Colonic mucosa (tissue), 4 donors: ENCODE results near the gene MLLT10. TPM values are rescaled to one million over a fixed set of nuclear protein-coding genes. Genes with fewer than 3 reads are reported as not detected.

Experiments used
- DNase-seq: peaks from one replicate; pipeline ENCODE4 v3.0.0-alpha.2; 2020
- H3K27ac ChIP-seq: fragments of 200-600 bp; one replicate; pipeline ENCODE4 v1.8.0; 2021
- H3K27me3 ChIP-seq: fragments of 200-600 bp; one replicate; pipeline ENCODE4 v1.8.0; 2021
- H3K36me3 ChIP-seq: fragments of 200-600 bp; one replicate; pipeline ENCODE4 v1.8.0; 2021
- H3K4me1 ChIP-seq: fragments of 200-600 bp; one replicate; pipeline ENCODE4 v1.8.0; 2021; ENCODE audit warnings: mild to moderate bottlenecking
- H3K4me3 ChIP-seq: fragments of 200-600 bp; one replicate; pipeline ENCODE4 v1.8.0; 2021
- H3K9ac ChIP-seq, 2 donors: one replicate each; pipeline ENCODE4 v1.7.0; 2013; ENCODE audit warnings: control low read depth in 2 of 2, low read depth in 2 of 2, low read length in 2 of 2
- H3K9me3 ChIP-seq: fragments of 200-600 bp; one replicate; pipeline ENCODE4 v1.8.0; 2021
- CTCF ChIP-seq: fragments of 200-600 bp; IDR thresholded peaks from one replicate; pipeline ENCODE4 v1.8.0; 2022; ENCODE audit warnings: antibody characterized with exemption, mild to moderate bottlenecking
- intact Hi-C: fragments of 100-400 bp; cut with DNase I; formaldehyde crosslinking; loops from one replicate; pipeline ENCODE4 v1.14.1; 2022
- microRNA-seq: library from miRNA; unstranded; fragments of <30 nt; microRNA quantifications from one replicate; pipeline ENCODE4, GENCODE V29; 2019
- total RNA-seq, 2 donors: library from RNA; stranded (reverse); fragmentation: NEBNext Ultra II Directional in 1 of 2; extraction: Animal tissue kit (Norgen Biotek cat#: 25700) in 1 of 2; gene quantifications; one replicate each; pipeline ENCODE4 v1.2.1, GENCODE V29; 2021
- donor health status: healthy.
- donor health status: DM: no; HTN: no; CAD: no.
- donor health status: DM: no; HTN: no; CAD: no.

The MLLT10 gene
- total RNA-seq, 2 donors from 2014 or later, result 17.8 to 25.1 TPM

- Histone ChIP-seq H3K9me3 (no peaks in the 10 kb centered on the region), H3K4me3 (no peak overlapping the region), H3K36me3 (no peaks in the 10 kb centered on the region), H3K4me1 (no peaks in the 10 kb centered on the region), H3K9ac (no peak overlapping the region), H3K27me3 (no peaks in the 10 kb centered on the region), H3K27ac (no peak overlapping the region)
- DNase-seq, result no peak
- no peak for TF ChIP-seq CTCF
- intact Hi-C loops, result no loop called here
These were observed 257.2 kb downstream of the MLLT10 start for GRCh38 chr10:21791276-21791675.

Small RNA genes lying within 50 kb of the gene (microRNA-seq; reads per million reads assigned to microRNA genes)
- not detected for gene MIR1915

Other genes starting within 250 kb of the MLLT10 start
- gene SKIDA1, start 8.6 kb upstream of the MLLT10 start, total RNA-seq, result under 1 TPM; 0.10 to 0.45 TPM